ENCODE data around the gene MAPT.

- TF ChIP-seq CTCF (IDR thresholded peaks at IDR 0.05 in 4 of 5, conservative IDR thresholded peaks at IDR 0.05 in 1 of 5) (no peak), POLR2A (IDR thresholded peaks at IDR 0.05) (no peak)
These were observed 107.3 kb downstream of the MAPT start for GRCh38 chr17:46001390-46002310.
